HepG2 (cell line): ENCODE measurements around the gene ABI3BP. TPM values are rescaled to one million over a fixed set of nuclear protein-coding genes. Genes with fewer than 3 reads are reported as not detected.

Experiments
- ATAC-seq: fragments of 200-7000 bp; cut with Tn5 transposase; 3 replicates; pipeline ENCODE4 v1.9.1; 2020; ENCODE audit warnings: mild to moderate bottlenecking, moderate library complexity
- BruUV-seq: library from RNA; stranded (reverse); fragments of 400-500 nt; replicated peaks from 2 replicates; lab custom pipeline; 2021; lab: Mats Ljungman, UMichigan
- CTCF ChIA-PET: fragments of 300-600 bp; formaldehyde crosslinking; extraction: SDS; loops from one replicate; lab custom pipeline; 2021; ENCODE audit warnings: low total read pairs, inconsistent platforms, low intra/inter-chr PET ratio; lab: Yijun Ruan, JAX
- POLR2A ChIA-PET: fragments of 350-600 bp; sonication (Branson Sonifier 250); formaldehyde crosslinking; loops from one replicate; lab custom pipeline; 2020; ENCODE audit warnings: antibody characterized with exemption, inconsistent platforms; lab: Yijun Ruan, JAX
- DNase-seq: peaks from one replicate; pipeline ENCODE4 v3.0.0-alpha.2; 2015; ENCODE audit warnings: low spot score
- FAIRE-seq: peaks from 3 replicates; lab custom pipeline; 2011; peaks lifted over from hg19 to GRCh38; lab: Jason Lieb, UNC
- H2AFZ ChIP-seq: one replicate; pipeline ENCODE4 v1.6.1; 2011; ENCODE audit warnings: low read length, inconsistent platforms
- H3K27ac ChIP-seq: fragments of 300-600 bp; 3 replicates; pipeline ENCODE4 v1.8.0; 2011; ENCODE audit warnings: mixed run types, mild to moderate bottlenecking, mixed read lengths, low read length, inconsistent platforms; ENCODE audit not compliant: insufficient read depth; ENCODE audit errors: extremely low read length
- H3K27me3 ChIP-seq, 2 experiments: fragments of 200-600 bp in 1 of 2; 2 replicates in 1 of 2; 3 replicates in 1 of 2; pipeline versions ENCODE4 v1.6.0 to v1.8.0; 2011; ENCODE audit warnings: low read length in 2 of 2, mild to moderate bottlenecking in 2 of 2, moderate library complexity in 2 of 2, inconsistent platforms in 1 of 2; ENCODE audit not compliant: insufficient read depth in 2 of 2, control insufficient read depth in 1 of 2
- H3K36me3 ChIP-seq, 2 experiments: fragments of 200-600 bp in 1 of 2; replicated peaks in 1 of 2; 2 replicates in 1 of 2; 3 replicates in 1 of 2; pipeline versions ENCODE4 v1.5.1 to v1.8.0; 2011; ENCODE audit warnings: low read length in 2 of 2, inconsistent platforms in 1 of 2; ENCODE audit not compliant: insufficient read depth in 2 of 2, control insufficient read depth in 1 of 2
- H3K4me1 ChIP-seq: 2 replicates; pipeline ENCODE4 v1.5.1; 2012; ENCODE audit warnings: low read length, inconsistent platforms; ENCODE audit not compliant: insufficient read depth
- H3K4me2 ChIP-seq: 2 replicates; pipeline ENCODE4 v1.6.0; 2011; ENCODE audit warnings: low read depth, low read length, inconsistent platforms
- H3K4me3 ChIP-seq, 3 experiments: fragments of 200-600 bp in 1 of 3; sonication (generic), shearing (Covaris generic) in 1 of 3; replicated peaks in 1 of 3; 2 replicates each; pipeline ENCODE4 v1.5.1; 2011 to 2016; ENCODE audit warnings: low read length in 3 of 3, inconsistent platforms in 2 of 3, low read depth in 2 of 3, mild to moderate bottlenecking in 2 of 3, control low read depth in 1 of 3, mixed read lengths in 1 of 3; ENCODE audit not compliant: insufficient read depth in 1 of 3
- H3K79me2 ChIP-seq: one replicate; pipeline ENCODE4 v1.6.1; 2011; ENCODE audit warnings: low read length, inconsistent platforms; ENCODE audit not compliant: insufficient read depth
- H3K9ac ChIP-seq: 2 replicates; pipeline ENCODE4 v1.6.0; 2011; ENCODE audit warnings: mild to moderate bottlenecking, low read depth, low read length, inconsistent platforms; ENCODE audit not compliant: insufficient read depth
- H3K9me3 ChIP-seq: 2 replicates; pipeline ENCODE4 v1.5.1; 2012; ENCODE audit warnings: mild to moderate bottlenecking, low read length
- H4K20me1 ChIP-seq: 2 replicates; pipeline ENCODE4 v1.6.0; 2011; ENCODE audit warnings: inconsistent platforms, mild to moderate bottlenecking, low read length, moderate library complexity; ENCODE audit not compliant: insufficient read depth
- KDM5A ChIP-seq: fragments of 200-600 bp; sonication (generic); IDR thresholded peaks from 2 replicates; pipeline ENCODE4 v1.7.0; 2018; ENCODE audit warnings: antibody characterized with exemption, mild to moderate bottlenecking, low read length, borderline replicate concordance
- KDM5B ChIP-seq: sonication (generic); formaldehyde crosslinking; IDR thresholded peaks from 2 replicates; pipeline ENCODE4 v1.4.0; 2020; ENCODE audit warnings: missing genetic modification reagents, mild to moderate bottlenecking, borderline replicate concordance
- MAFF ChIP-seq: IDR thresholded peaks from 2 replicates; pipeline ENCODE4 v1.6.1; 2011; ENCODE audit warnings: low read depth, low read length, improper control_type of control experiment
- MAFK ChIP-seq, 2 experiments: IDR thresholded peaks in 1 of 2; conservative IDR thresholded peaks in 1 of 2; 2 replicates each; pipeline ENCODE4 v1.6.1; 2011; ENCODE audit warnings: improper control_type of control experiment in 2 of 2, low read length in 2 of 2
- SP4 ChIP-seq: sonication (generic); formaldehyde crosslinking; IDR thresholded peaks from 2 replicates; pipeline ENCODE4 v1.8.1; 2023; ENCODE audit warnings: mild to moderate bottlenecking, missing genetic modification reagents
- SP5 ChIP-seq: IDR thresholded peaks from 2 replicates; pipeline ENCODE4 v1.6.1; 2016; ENCODE audit warnings: low read depth, borderline replicate concordance
- WGBS: methylation state at CpG from one replicate; pipeline ENCODE4 v1.1.6; 2017; ENCODE audit warnings: low lambda C conversion rate; 5-methylcytosine and 5-hydroxymethylcytosine counted together
- in situ Hi-C: cut with HindIII; loops from 2 replicates; pipeline ENCODE4 v1.10.0; 2017; ENCODE audit warnings: low pct_unique_long_range_greater_than_20kb; ENCODE audit not compliant: extremely low pct_ligation_motif_present
- intact Hi-C: fragments of 100-400 bp; cut with micrococcal nuclease; formaldehyde crosslinking; loops from one replicate; pipeline ENCODE4 v1.10.0; 2022; ENCODE audit not compliant: unreplicated experiment
- polyA plus RNA-seq, 8 experiments: library from polyadenylated mRNA; depleted of rRNA in 3 of 8; stranded (reverse) in 7 of 8; unstranded in 1 of 8; fragments of >200 nt; fragmentation: Illumina TruSeq in 4 of 8; extraction: Trizol in 4 of 8; gene quantifications; 2 replicates each; pipeline versions ENCODE4 v1.2.1 to v1.2.3, GENCODE V29; 2011 to 2016; ENCODE audit warnings: low read depth in 4 of 8, missing spikeins in 1 of 8, mixed read lengths in 1 of 8; ENCODE audit not compliant: insufficient read depth in 1 of 8
- total RNA-seq, 5 experiments: library from RNA; depleted of rRNA; stranded (reverse); fragments of >200 nt; fragmentation: Illumina TruSeq; extraction: Trizol; gene quantifications; 2 replicates each; pipeline ENCODE4 v1.2.3, GENCODE V29; 2016; ENCODE audit warnings: low read depth in 1 of 5
- TF ChIP-seq, protein P1 (sequence below): sonication (generic); formaldehyde crosslinking; IDR thresholded peaks from 2 replicates; pipeline ENCODE4 v1.5.0; 2020; ENCODE audit warnings: missing genetic modification reagents, mild to moderate bottlenecking, borderline replicate concordance
- TF ChIP-seq, protein P2 (sequence below): sonication (generic); formaldehyde crosslinking; IDR thresholded peaks from 2 replicates; pipeline ENCODE4 v1.5.0; 2020; ENCODE audit warnings: missing genetic modification reagents
- TF ChIP-seq, protein P3 (sequence below): sonication (generic); formaldehyde crosslinking; IDR thresholded peaks from 2 replicates; pipeline ENCODE4 v1.4.0; 2020; ENCODE audit warnings: mild to moderate bottlenecking, low read depth, missing genetic modification reagents
- TF ChIP-seq, protein P4 (sequence below): IDR thresholded peaks from 2 replicates; pipeline ENCODE4 v1.6.1; 2018; ENCODE audit warnings: missing genetic modification reagents, mild to moderate bottlenecking, missing compliant biosample characterization

ABI3BP gene
- total and polyA plus RNA-seq, 2 of the 13 experiments (the other 11 are each of a cell fraction or from before 2014, with no cell fraction given): not detected

DNA sequence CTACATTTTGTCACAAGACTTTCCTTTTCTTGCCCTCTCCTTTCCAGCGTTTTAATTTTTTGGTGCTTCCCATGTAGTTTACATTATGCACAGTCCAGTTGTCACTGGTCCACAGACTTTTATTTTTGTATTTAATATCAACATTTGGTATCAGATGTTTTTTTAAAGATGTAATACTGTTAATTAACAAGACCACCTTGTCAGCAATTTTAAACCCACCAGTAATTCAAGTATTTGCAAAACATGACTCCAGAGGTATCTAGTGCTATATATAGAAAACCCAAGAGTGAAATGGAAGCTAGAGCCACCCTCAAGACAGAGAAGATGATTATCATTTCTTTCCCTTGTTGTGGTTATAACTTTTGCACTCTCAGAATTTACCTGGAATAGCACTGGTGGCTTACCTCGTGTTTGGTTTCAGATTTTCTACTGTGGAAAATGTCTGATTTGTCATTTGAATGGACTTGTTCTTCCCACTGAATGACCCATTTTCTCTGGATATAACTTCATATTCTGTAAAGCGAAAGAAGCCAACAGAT is 227.7 kb downstream of the ABI3BP start:
- no peak overlapping the region for H3K4me2 ChIP-seq
- no peaks in the 10 kb centered on the region for H3K36me3 ChIP-seq
- H3K4me3 ChIP-seq: no peak overlapping the region
- no peaks in the 10 kb centered on the region for H3K9me3 ChIP-seq
- H4K20me1 ChIP-seq: no peaks in the 10 kb centered on the region
- ATAC-seq: no peak
- no peak overlapping the region for H3K9ac ChIP-seq
- DNase-seq: no peak
- BruUV-seq: no TSS peak
- CTCF ChIA-PET: no interaction called here
- H2AFZ ChIP-seq: no peak overlapping the region
- WGBS: 32% methylated on average over 3 of the region's 3 CpGs
- no peaks in the 10 kb centered on the region for H3K4me1 ChIP-seq
- no peaks in the 10 kb centered on the region; a peak in 1 of 5 replicates for H3K27me3 ChIP-seq
- in situ Hi-C loops (no loop called here), intact Hi-C loops (no loop called here)
- no peak for FAIRE-seq
- H3K27ac ChIP-seq: no peak overlapping the region
- no peaks in the 10 kb centered on the region for H3K79me2 ChIP-seq
- POLR2A ChIA-PET: no interaction called here
- TF ChIP-seq MAFK (conservative IDR thresholded peaks at IDR 0.05 in 1 of 2, IDR thresholded peaks at IDR 0.05 in 1 of 2; ENCODE audit: low read length in 2 of 2) (peak; percentile 18 to 67; a peak in 2 of 4 replicates), SP4 (no peak), MAFF (peak; percentile 40; the same call in 1 of the 2 replicates)
- TF ChIP-seq, all 625 proteins: peak for 2

DNA sequence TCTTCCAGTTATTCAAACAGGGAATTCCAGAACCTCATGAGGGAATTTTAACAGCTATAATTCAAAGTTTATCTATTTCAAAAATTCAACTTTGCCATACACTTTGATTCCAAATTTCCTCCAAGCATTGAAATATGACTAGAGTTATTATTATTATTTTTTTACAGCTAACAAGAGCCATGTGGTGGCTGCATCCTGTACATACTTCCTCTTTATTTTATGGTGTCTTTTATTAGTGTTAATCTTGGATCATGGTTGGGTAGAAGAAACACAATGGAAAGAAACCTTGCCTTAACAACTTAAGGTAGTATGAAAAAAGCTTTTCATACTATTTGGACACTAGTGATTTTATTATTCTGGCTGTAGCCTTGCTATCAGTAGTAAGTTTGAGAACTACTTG is 231.3 kb downstream of the ABI3BP start:
- H3K4me1 ChIP-seq: no peaks in the 10 kb centered on the region
- H3K27me3 ChIP-seq: no peaks in the 10 kb centered on the region; a peak in 1 of 5 replicates
- H3K4me2 ChIP-seq: no peak overlapping the region
- ChIA-PET POLR2A (no interaction called here), CTCF (no interaction called here)
- FAIRE-seq: no peak
- H3K36me3 ChIP-seq: no peaks in the 10 kb centered on the region
- H3K27ac ChIP-seq: no peak overlapping the region
- no peak overlapping the region for H3K4me3 ChIP-seq
- no TSS peak for BruUV-seq
- H3K9ac ChIP-seq: no peak overlapping the region
- intact Hi-C loops: loop anchor here (1.0 kb wide), 1 partner anchor 82 kb away; no protein-coding TSS in a partner anchor
- in situ Hi-C loops: no loop called here
- no peaks in the 10 kb centered on the region for H4K20me1 ChIP-seq
- no peaks in the 10 kb centered on the region for H3K79me2 ChIP-seq
- no peak overlapping the region for H2AFZ ChIP-seq
- no peak for DNase-seq
- ATAC-seq: no peak
- no peaks in the 10 kb centered on the region for H3K9me3 ChIP-seq
- TF ChIP-seq, protein P1, sequence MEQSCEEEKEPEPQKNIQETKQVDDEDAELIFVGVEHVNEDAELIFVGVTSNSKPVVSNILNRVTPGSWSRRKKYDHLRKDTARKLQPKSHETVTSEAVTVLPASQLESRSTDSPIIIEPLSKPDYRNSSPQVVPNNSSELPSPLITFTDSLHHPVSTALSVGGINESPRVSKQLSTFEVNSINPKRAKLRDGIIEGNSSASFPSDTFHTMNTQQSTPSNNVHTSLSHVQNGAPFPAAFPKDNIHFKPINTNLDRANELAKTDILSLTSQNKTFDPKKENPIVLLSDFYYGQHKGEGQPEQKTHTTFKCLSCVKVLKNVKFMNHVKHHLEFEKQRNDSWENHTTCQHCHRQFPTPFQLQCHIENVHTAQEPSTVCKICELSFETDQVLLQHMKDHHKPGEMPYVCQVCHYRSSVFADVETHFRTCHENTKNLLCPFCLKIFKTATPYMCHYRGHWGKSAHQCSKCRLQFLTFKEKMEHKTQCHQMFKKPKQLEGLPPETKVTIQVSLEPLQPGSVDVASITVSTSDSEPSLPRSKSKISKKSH (CRISPR knock-in tag): no peak
- TF ChIP-seq, protein P2, sequence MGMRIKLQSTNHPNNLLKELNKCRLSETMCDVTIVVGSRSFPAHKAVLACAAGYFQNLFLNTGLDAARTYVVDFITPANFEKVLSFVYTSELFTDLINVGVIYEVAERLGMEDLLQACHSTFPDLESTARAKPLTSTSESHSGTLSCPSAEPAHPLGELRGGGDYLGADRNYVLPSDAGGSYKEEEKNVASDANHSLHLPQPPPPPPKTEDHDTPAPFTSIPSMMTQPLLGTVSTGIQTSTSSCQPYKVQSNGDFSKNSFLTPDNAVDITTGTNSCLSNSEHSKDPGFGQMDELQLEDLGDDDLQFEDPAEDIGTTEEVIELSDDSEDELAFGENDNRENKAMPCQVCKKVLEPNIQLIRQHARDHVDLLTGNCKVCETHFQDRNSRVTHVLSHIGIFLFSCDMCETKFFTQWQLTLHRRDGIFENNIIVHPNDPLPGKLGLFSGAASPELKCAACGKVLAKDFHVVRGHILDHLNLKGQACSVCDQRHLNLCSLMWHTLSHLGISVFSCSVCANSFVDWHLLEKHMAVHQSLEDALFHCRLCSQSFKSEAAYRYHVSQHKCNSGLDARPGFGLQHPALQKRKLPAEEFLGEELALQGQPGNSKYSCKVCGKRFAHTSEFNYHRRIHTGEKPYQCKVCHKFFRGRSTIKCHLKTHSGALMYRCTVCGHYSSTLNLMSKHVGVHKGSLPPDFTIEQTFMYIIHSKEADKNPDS (CRISPR knock-in tag): no peak
- TF ChIP-seq, protein P3, sequence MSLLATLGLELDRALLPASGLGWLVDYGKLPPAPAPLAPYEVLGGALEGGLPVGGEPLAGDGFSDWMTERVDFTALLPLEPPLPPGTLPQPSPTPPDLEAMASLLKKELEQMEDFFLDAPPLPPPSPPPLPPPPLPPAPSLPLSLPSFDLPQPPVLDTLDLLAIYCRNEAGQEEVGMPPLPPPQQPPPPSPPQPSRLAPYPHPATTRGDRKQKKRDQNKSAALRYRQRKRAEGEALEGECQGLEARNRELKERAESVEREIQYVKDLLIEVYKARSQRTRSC (CRISPR knock-in tag): no peak
- TF ChIP-seq KDM5A (no peak), SP5 (CRISPR knock-in tag) (no peak), KDM5B (CRISPR knock-in tag) (no peak)
- TF ChIP-seq, protein P4, sequence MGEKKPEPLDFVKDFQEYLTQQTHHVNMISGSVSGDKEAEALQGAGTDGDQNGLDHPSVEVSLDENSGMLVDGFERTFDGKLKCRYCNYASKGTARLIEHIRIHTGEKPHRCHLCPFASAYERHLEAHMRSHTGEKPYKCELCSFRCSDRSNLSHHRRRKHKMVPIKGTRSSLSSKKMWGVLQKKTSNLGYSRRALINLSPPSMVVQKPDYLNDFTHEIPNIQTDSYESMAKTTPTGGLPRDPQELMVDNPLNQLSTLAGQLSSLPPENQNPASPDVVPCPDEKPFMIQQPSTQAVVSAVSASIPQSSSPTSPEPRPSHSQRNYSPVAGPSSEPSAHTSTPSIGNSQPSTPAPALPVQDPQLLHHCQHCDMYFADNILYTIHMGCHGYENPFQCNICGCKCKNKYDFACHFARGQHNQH (CRISPR knock-in tag): no peak
